GM19463 (cell line): ENCODE data around the gene SLC6A16.
"Not testable (repeated sequence)": the region's sequence is repeated elsewhere in the genome, so short reads cannot be mapped to it uniquely, and the experiment has no call there.

Experiments used
- ATAC-seq: cut with Tn5 transposase; IDR thresholded peaks from one replicate; pipeline ENCODE4 v1.9.1; 2021; ENCODE audit warnings: mild to moderate bottlenecking, moderate library complexity; ENCODE audit not compliant: unreplicated experiment

The SLC6A16 gene

DNA sequence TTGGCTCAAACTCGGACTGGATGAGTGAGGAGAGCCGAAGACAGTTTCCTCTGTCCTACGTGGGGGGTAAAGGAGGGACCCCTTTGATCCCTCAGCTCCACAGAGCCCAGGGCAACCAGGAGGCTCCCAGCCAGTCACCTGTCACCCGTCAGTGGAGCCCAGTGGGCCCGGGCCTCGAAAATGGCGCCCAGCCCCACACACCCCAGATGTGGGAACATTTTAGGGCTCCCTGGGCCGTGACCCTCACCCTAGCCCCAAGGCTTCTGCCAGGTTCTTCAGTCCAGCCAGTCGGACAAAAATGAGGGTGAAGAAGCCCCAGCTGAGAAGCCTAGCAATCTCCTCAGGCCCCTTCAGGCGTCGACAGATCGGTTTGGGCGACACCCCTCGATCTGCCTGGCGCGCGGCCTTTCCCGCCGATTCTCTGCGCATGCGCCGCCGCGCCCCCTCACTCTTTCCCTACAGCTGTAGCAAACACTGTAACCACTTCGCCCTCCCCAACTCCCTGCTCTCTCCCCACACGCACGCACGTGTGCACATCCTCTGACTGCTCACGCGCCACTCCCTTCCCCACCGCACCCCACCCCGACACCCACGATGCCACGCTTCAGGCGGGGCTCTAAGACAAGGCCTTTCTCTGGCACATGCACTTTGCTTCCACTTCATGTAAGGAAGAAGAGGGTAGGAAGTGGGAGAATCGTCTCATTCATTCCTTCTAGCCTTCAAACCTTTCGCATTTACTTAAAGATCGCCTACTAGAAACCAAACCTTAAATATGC lies at the start of gene SLC6A16:
Gene SLC6A16, minus strand, starts transcription at position 391 of the 776 bp plus-strand sequence. CDS start 13,844 bp downstream, outside the sequence.
- no peak for ATAC-seq

DNA sequence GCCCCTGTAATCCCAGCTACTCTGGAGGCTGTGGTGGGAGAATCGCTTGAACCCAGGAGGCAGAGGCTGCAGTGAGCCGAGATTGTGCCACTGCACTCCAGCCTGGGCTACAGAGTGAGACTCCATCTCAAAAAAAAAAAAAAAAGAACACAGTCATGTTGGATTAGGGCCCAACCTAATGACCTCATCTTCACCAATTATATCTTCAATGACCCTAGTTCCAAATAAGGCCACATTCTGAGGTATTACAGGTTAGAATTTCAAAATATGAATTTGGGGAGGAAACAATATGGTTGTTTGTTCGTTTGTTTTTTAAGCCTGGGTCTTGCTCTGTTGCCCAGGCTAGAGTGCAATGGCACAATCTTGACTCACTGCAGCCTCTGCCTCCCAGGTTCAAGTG lies 48.2 kb upstream of the SLC6A16 start:
- not testable (repeated sequence) for ATAC-seq

DNA sequence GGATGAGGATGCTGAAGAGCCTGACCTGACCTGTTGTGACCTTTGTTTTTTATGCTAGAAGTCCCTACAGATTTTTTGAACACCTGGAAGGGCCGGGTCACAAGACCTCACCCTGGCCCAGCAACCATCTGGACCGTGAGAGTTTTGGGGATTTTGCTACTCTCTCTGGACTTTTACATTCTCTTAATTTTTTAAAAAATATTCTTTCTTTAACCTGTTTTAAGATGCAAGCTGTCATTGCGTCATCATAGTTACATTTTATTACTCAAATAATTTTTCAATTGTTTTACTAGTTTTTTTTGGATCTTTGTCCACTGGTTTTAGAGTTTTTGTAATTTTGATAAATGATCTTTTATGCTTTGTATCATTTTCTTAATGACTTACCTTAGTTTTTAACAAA lies 46.2 kb upstream of the SLC6A16 start:
- ATAC-seq = no peak

DNA sequence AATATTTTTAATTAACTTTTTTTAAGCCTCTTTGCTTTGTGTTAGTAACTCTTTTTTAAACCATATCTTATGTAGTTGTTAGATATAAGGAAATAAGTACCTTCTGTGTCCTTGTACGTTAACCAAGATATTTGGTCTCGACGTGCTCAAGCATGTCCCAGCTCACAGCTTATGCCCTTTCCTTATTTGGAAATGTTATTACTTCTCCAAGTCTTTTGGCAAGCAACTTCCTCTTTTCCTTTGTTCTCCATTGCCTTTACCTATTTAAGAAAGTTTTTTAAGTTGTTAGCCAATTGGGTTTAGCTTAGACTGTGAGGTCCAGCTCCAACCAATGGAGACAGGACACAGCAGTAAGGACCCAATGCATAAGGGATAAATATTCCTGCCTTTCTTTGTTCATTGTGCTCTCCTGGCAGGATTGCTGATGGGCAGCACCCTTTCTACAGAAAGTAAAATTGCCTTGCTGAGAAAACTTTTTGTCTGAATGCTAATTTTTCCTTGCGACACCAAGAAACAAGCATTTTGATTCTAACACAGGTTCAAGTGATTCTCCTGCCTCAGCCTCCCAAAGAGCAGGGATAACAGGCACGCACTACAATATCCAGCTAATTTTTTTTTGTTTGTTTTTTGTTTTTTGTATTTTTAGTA lies 43.8 kb upstream of the SLC6A16 start:
- no peak for ATAC-seq

DNA sequence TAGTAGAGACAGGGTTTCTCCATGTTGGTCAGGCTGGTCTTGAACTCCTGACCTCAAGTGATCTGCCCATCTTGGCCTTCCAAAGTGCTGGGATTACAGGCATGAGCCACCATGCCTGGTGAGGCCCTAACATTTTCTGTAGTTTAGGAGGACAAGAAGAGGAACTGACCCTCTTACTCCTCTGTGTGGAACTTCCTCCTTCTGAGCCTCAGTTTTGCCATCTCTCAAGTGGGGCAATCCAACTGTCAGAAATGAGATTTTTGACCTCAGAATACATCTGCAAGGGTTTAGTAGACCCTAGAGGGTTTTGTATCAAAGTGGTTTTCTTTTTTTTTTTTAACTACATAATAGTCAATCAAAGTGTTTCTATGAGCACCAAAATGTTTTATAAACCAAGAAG lies 41.1 kb upstream of the SLC6A16 start:
- no peak for ATAC-seq

DNA sequence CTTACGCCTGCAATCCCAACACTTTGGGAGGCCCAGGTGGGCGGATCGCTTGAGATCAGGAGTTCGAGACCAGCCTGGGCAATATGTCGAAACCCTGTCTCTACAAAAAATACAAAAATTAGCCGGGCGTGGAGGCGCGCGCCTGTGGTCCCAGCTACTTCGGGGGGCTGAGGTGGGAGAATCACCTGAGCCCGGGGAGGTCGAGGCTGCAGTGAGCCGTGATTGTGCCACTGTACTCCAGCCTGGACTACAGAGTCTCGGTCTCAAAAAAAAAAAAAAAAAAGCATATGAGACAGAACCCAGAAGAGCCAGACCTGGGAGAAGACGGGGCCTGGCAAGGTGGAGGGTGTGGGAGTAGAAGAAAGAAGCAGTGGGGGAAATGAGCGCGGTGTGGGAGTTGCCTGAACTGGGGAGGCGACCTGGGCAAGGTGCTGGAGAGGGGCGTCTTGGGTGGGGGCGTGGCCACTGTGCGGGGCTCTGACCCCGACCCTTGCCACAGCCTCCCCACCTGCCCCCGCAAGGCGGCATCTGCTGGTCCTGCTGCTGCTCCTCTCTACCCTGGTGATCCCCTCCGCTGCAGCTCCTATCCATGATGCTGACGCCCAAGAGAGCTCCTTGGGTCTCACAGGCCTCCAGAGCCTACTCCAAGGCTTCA lies 39.2 kb upstream of the SLC6A16 start:
- no peak for ATAC-seq

DNA sequence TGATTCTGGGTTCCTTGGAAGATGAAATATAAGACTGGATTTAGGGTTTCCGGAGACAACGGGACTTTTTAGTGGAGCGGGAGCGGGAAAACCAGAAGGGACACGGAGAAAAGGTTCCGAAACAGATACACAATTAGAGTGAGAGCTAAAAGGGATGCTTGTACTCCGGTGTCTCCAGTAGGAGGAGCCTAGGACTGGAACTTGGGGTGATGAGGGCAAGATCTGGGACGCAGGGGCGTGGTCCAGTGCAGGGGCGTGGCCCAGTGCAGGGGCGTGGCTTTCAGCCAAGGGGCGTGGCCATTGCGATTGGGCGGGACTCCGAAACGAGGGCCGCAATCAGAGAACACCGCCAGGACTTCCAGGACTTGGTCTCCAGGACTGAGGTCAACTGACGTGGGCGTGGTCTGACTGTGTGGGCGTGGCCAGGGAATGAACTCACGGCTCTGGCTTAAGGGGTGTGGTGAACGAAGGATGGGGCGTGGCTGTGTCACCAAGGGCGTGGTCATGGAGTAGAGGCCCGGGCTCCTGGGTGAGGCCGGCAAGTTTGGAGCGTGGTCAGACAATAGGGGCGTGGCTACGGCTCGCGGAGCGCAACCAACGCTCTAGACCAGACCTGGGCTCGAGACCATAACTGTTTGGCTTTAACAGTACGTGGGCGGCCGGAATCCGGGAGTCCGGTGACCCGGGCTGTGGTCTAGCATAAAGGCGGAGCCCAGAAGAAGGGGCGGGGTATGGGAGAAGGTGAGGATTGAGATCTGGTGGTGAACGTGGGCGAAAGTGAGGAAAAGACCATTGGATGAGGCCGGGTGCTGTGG lies 38.5 kb upstream of the SLC6A16 start, which contains the start of gene DKKL1:
Gene DKKL1, plus strand, starts transcription at position 610 of the 815 bp plus-strand sequence. Its CDS starts 122 bp downstream, at position 732.
- ATAC-seq = no peak

DNA sequence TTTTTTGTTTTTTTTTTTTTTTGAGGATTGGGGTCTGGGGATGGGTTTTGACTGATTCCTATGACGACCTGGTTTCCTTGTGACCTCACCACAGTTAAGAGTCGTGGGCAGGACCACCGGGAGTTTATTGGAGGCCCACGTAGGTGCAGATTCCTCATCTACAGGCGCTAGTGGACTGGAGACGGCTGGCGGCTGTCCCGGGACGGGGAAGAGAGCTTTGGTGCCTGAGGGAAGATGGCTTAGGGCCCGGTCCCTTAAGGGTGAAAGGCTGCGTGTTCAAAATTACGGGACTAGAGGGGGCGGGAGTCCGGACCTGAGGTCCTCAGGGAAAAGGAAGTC lies 37.9 kb upstream of the SLC6A16 start:
- no peak for ATAC-seq

DNA sequence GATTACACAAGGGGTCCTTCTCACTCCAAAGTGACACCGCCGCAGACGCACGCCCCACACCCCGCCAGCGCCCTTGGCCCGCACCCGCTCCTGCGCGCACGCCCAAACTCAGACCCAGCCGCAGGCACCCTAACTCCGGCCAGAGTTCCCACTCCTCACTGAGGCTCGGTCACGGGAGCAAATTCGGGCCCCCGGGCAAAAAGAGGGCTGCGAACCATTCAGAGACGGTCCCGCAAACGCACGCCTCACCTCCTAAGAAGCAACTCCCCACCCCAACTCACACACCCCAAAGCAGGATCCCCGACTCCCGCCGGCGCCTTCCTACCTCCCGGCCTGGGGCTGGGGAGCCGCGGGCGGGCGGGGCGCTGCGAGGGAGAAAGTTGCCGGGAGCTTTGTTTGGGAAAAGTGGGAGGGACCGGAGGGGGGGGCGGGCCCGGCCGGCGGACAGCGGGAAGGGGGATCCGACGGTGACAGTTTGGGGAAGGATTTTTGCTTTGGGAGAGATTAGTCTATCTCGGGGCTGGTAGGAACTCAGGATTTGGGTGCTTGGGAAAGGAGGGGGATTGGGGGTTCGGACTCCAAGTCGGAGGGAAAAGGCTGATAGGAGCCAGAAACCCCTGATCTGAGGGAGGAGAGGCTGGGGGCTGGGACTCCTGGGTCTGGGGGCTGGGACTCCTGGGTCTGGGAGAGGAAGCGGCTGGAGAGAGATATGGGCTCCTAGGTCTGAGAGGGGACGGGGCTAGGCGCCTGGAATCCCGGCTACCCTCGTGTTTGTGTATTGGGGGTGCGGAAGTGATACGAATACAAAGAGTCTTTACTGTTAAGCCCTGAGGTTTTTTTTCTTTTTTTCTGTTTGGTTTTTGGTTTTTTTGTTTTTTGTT lies 37.3 kb upstream of the SLC6A16 start, which contains the start of gene TEAD2:
Gene TEAD2, minus strand, starts transcription at position 369 of the 881 bp plus-strand sequence. CDS start 2,341 bp downstream, outside the sequence.
- no peak for ATAC-seq

DNA sequence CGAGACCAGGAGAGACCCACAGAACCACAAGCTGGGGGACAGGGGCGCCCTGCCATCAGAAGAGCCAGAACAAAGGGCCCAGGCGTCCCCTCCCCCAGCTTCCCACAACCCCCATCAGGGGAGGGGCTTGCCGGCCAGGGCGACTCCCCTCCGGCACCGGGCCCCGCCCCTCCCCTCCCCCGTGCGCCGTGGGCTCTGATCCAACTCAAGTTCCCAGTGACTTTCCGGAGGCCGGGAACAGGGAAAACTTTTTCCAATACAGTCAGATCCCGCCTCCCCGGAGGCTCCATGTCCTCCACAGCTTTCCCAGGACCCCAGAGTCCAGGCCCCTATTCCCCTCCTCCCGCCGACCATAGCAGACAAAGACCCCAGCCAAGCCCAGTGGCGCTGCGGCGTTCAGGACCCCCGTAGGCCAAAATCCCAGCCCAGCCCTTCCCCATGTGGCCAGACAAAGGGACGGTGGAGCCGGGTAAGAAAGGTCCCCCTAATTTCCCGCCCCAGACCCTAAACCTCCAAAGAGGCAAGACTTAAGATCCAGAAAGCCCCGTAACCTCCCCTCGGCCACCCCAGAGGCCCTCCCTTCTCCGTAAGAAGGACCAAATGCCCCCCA lies 36.6 kb upstream of the SLC6A16 start:
- no peak for ATAC-seq

DNA sequence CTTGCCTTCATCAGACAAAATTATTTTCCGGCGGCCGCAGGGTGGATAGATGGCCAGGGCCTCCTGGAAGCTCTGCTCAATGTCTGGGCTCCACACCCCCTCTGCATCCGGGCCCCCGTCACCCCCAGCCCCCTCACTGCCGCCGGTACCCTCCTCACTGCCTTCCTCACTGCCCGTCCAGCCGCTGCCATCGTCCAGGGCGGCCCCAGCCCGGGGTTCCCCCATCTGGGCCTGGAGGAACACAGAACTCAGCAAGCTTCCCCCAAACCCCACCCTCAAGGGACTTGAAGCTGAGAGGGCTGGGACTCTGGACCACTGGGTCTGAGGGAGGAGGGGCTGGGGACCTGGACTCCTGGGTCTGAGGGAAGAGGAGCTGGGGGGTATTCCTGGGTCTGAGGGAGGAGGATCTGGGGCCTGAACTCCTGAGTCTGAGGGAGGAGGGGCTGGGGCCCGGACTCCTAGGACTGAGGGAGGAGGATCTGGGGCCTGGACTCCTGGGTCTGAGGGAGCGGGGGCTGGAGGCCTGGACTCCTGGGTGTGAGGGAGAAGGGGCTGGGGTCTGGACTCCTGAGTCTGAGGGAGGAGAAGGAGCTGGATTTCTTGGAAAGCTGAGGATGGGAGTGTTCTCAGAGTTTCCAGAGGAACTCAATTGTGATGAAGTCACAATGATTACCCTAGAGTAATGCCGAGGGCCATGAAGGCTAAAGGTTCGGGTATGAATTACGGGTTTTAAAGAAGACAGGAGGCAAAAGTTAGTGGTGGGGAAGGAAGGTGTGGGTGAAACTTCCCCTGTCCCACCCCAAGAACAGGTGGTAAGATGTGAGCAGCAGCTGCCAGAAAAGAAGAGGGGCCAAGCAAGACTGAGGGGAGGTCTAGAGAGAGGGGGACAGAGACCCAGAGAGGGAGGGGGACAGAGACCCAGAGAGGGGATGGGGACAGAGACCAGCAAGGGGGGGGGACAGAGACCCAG lies 35.1 kb upstream of the SLC6A16 start:
- ATAC-seq = no peak

DNA sequence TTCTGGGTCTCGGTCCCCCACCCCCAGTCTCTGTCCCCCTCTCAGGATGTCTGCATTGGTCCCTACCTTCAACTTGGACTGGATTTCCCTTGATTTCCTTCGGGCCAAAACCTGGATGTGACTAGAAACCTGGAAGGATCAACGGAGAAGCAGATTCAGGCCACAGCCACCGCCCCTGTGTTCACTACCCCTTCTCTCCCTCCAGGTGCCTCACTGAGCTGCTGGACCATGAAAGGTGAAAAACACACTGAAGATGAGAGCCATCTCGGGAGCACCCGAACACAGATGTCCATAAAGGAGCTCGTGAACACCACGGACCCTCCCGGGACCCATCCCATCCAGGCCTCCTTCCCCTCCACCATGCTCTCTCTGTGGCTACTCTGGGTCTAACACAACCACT lies 32.2 kb upstream of the SLC6A16 start:
- ATAC-seq = no peak

DNA sequence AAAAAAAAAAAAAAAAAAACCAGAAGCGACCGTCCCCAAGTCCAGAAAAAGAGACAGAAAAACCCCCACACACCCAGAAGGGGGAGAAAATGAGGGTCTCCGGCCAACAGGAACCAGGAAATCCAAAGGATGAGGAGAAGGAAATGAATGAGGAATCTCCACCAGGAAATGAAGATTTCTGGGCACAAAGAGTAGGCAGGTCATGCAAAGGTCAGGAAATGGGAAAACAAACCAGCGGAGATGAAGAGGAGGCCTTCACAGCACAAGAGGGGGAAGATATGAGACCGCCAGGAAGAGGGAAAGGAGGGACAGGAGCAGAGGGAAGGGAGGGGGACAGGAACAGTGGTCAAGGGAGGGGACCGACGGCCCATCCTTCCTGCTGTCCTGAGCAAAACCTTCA lies 31.4 kb upstream of the SLC6A16 start:
- ATAC-seq = no peak

DNA sequence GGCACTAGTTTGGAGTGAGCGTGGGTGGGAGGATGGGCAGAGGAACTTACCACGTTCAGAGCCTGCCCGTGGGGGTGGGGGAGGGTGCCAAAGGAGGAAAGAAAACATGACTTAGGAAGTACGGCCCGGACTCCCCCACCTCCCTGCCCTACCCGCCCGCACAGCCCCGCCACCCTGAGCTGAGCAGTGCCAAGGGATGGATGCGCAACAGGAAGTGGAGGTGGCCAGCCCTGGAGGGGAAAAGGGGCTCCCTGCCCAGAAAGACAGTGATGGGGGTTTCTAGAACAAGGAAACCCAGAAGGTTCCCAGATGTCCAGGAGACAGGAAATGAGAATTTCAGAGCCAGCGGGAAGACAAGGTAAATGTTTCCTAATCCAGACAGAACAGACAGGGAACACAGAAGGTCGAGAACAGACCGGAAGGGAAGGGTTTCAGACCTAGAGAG lies 30.9 kb upstream of the SLC6A16 start:
- no peak for ATAC-seq

DNA sequence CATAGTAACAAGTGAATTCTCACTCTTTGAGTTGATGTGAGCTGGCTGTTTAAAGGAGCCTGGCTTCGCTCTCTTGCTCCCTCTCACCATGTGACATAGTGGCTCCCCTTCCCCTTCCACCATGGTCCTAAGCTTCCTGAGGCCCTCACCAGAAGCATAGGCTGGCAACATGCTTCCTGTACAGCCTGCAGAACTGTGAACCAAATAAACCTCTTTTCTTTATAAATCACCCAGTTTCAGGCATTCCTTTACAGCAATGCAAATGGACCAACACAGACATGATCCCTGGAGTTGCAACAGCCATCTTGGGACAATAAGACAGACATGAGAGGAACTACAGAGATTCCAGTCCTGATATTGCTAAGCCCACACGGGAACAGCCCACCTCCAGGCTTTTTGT lies 24.6 kb upstream of the SLC6A16 start:
- no peak for ATAC-seq

DNA sequence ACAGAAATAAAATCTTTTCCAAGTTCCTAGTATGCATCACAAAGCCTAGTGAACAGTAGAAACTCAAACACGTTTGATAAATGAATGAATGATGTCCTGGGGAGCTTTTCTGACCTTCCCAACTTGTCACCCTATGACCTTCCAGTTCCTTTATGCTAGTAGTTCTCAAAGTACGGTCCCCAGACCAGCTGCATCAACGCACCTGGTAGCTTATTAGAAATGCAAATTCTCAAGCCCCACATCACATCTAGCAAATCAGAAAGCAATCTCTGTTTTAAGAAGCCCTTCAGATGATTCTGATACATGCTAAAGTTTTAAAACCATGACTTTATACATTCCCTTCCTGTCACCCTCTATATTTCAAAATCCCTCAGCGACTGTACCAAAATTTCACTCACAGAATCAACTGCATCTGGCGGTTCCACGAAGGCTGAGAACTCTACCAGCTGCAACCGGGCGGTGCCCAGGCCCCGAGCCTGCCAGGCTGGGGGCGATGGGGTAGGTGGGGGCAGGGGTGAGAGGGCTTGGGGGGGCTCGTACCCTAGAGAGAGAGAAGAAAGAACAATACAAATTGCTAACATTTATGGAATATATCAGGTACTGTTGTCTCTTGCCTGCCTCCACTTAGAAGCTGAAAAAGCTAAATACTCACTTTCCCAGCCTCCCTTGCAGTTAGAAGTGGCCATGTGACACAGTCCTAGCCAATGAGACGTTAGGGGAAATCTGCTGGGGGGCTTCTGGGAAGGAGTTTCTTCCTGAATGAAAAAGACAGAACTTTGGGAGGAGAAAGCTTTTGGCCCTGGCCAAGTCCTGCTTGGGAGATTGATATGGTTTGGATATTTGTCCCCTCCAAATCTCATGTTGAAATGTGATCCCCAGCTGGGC lies 23.6 kb upstream of the SLC6A16 start:
- ATAC-seq = no peak

DNA sequence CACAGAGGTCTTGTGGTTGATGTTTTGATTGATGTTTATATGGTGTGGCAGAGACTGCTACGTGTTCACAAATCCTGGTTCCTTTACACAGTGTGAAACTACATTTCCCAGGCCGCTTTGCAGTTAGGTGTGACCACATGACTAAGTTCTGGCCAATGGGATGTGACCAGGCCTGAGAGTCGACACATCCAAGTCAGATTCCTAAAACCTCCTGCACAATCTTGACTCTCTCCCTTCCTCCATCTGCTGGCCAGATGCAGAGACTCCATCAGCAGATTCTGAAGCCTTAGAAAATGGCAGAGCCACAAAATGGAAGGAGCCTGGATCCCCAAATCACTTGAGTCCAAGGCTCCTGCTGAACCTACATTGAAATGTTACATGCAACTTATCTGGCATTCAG lies 22.8 kb upstream of the SLC6A16 start:
- ATAC-seq = no peak
